Nephron (organoid): ENCODE data around the gene PSENEN.
"Not testable (repeated sequence)": the region's sequence is repeated elsewhere in the genome, so short reads cannot be mapped to it uniquely, and the experiment has no call there.

Experiments used
- H3K27ac Mint-ChIP-seq, 3 experiments: 2 replicates each; pipeline ENCODE4 v1.8.0; 2020; ENCODE audit warnings: mixed read lengths in 3 of 3, mild to moderate bottlenecking in 2 of 3, moderate library complexity in 1 of 3
- H3K27me3 Mint-ChIP-seq: 2 replicates; pipeline ENCODE4 v1.8.0; 2021; ENCODE audit warnings: low read depth, mild to moderate bottlenecking, moderate library complexity, mixed read lengths
- H3K36me3 Mint-ChIP-seq: 2 replicates; pipeline ENCODE4 v1.8.0; 2020; ENCODE audit warnings: low read depth, mixed read lengths
- H3K4me1 Mint-ChIP-seq: 2 replicates; pipeline ENCODE4 v1.8.0; 2020; ENCODE audit warnings: mixed read lengths
- H3K4me3 Mint-ChIP-seq, 3 experiments: 2 replicates each; pipeline ENCODE4 v1.8.0; 2020; ENCODE audit warnings: mild to moderate bottlenecking in 3 of 3, mixed read lengths in 3 of 3, moderate library complexity in 2 of 3
- H3K9me3 Mint-ChIP-seq: 2 replicates; pipeline ENCODE4 v1.8.0; 2020; ENCODE audit warnings: mixed read lengths
- TF ChIP-seq, protein P1 (sequence below), 3 experiments: fragments of 200-600 bp; sonication (generic); IDR thresholded peaks; one replicate each; pipeline ENCODE4 v1.5.0; 2021; ENCODE audit warnings: antibody characterized with exemption in 3 of 3; ENCODE audit not compliant: unreplicated experiment in 3 of 3

Gene PSENEN

GRCh38 chr19:35793381-35794165 lies 48.1 kb downstream of the PSENEN start:
- TF ChIP-seq, protein P1, sequence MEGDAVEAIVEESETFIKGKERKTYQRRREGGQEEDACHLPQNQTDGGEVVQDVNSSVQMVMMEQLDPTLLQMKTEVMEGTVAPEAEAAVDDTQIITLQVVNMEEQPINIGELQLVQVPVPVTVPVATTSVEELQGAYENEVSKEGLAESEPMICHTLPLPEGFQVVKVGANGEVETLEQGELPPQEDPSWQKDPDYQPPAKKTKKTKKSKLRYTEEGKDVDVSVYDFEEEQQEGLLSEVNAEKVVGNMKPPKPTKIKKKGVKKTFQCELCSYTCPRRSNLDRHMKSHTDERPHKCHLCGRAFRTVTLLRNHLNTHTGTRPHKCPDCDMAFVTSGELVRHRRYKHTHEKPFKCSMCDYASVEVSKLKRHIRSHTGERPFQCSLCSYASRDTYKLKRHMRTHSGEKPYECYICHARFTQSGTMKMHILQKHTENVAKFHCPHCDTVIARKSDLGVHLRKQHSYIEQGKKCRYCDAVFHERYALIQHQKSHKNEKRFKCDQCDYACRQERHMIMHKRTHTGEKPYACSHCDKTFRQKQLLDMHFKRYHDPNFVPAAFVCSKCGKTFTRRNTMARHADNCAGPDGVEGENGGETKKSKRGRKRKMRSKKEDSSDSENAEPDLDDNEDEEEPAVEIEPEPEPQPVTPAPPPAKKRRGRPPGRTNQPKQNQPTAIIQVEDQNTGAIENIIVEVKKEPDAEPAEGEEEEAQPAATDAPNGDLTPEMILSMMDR (IDR thresholded peaks at IDR 0.05; ENCODE audit: unreplicated experiment in 3 of 3) = no peak
- H3K4me1 Mint-ChIP-seq = no peaks in the 10 kb centered on the region
- H3K4me3 Mint-ChIP-seq = no peak overlapping the region
- no peaks in the 10 kb centered on the region for H3K36me3 Mint-ChIP-seq
- H3K27me3 Mint-ChIP-seq = peaks cover 42% of the 10 kb centered on the region
- no peak overlapping the region for H3K27ac Mint-ChIP-seq
- no peaks in the 10 kb centered on the region for H3K9me3 Mint-ChIP-seq

DNA sequence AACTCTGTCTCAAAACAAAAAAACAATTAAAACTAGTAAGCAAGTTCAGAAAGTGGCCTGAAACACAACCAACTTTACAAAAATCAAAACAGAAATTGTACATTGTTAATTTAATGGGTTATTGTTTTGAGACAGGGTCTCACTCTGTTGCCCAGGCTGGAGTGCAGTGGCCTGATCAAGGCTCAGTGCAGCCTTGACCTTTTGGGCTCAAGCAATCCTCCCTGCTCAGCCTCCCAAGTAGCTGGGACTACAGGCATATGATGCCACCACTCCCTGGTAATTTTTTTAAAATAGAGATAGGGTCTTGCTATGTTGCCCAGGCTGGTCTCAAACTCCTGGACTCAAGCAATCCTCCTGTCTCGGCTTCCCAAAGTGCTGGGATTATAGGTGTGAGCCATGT lies 50.1 kb downstream of the PSENEN start:
- H3K4me1 Mint-ChIP-seq, H3K4me3 Mint-ChIP-seq, H3K36me3 Mint-ChIP-seq, H3K9me3 Mint-ChIP-seq, H3K27ac Mint-ChIP-seq: not testable (repeated sequence)
- H3K27me3 Mint-ChIP-seq = peaks cover 59% of the 10 kb centered on the region
